HepG2 (cell line): ENCODE data around the gene CLEC18A. TPM values are rescaled to one million over a fixed set of nuclear protein-coding genes. Genes with fewer than 3 reads are reported as not detected.

ENCODE experiments used
- MIXL1 ChIP-seq: IDR thresholded peaks from 2 replicates; pipeline ENCODE4 v1.6.1; 2016
- MTF2 ChIP-seq: sonication (generic); formaldehyde crosslinking; IDR thresholded peaks from 2 replicates; pipeline ENCODE4 v1.5.0; 2020; ENCODE audit warnings: missing genetic modification reagents, borderline replicate concordance
- NFKB2 ChIP-seq: sonication (generic); formaldehyde crosslinking; IDR thresholded peaks from 2 replicates; pipeline ENCODE4 v1.4.0; 2020; ENCODE audit warnings: missing genetic modification reagents, borderline replicate concordance
- PBX3 ChIP-seq: sonication (generic); formaldehyde crosslinking; IDR thresholded peaks from 2 replicates; pipeline ENCODE4 v1.8.1; 2023; ENCODE audit warnings: missing genetic modification reagents, inconsistent platforms, borderline replicate concordance
- POGZ ChIP-seq: sonication (generic); formaldehyde crosslinking; IDR thresholded peaks from 2 replicates; pipeline ENCODE4 v1.4.0; 2020; ENCODE audit warnings: mild to moderate bottlenecking, missing genetic modification reagents
- SCMH1 ChIP-seq: sonication (generic); formaldehyde crosslinking; IDR thresholded peaks from 2 replicates; pipeline ENCODE4 v1.9.0; 2021; ENCODE audit warnings: missing genetic modification reagents, mild to moderate bottlenecking, borderline replicate concordance
- SMAD1 ChIP-seq: sonication (generic); formaldehyde crosslinking; IDR thresholded peaks from 2 replicates; pipeline ENCODE4 v1.4.0; 2020; ENCODE audit warnings: missing genetic modification reagents, low read depth, mild to moderate bottlenecking, borderline replicate concordance
- TFAP4 ChIP-seq: sonication (generic); IDR thresholded peaks from 2 replicates; pipeline ENCODE4 v1.6.1; 2016; ENCODE audit warnings: low read depth, borderline replicate concordance
- XRCC5 ChIP-seq: fragments of 200-400 bp; formaldehyde crosslinking; optimal IDR thresholded peaks from 2 replicates; pipeline ENCODE3; 2017; ENCODE audit warnings: mild to moderate bottlenecking, low read length
- ZBTB46 ChIP-seq: sonication (generic); formaldehyde crosslinking; IDR thresholded peaks from 2 replicates; pipeline ENCODE4 v1.4.0; 2020; ENCODE audit warnings: mild to moderate bottlenecking, missing genetic modification reagents, borderline replicate concordance
- ZNF143 ChIP-seq: sonication (generic); formaldehyde crosslinking; IDR thresholded peaks from 2 replicates; pipeline ENCODE4 v1.4.0; 2020; ENCODE audit warnings: missing genetic modification reagents
- ZNF280B ChIP-seq: sonication (generic); formaldehyde crosslinking; IDR thresholded peaks from 2 replicates; pipeline ENCODE4 v1.5.0; 2020; ENCODE audit warnings: missing genetic modification reagents, mild to moderate bottlenecking, borderline replicate concordance
- ZNF30 ChIP-seq: sonication (generic); formaldehyde crosslinking; IDR thresholded peaks from 2 replicates; pipeline ENCODE4 v1.5.0; 2020; ENCODE audit warnings: mild to moderate bottlenecking, missing genetic modification reagents
- ZNF878 ChIP-seq: sonication (generic); formaldehyde crosslinking; IDR thresholded peaks from 2 replicates; pipeline ENCODE4 v1.8.1; 2023; ENCODE audit warnings: mild to moderate bottlenecking, missing genetic modification reagents, moderate library complexity
- polyA plus RNA-seq, 8 experiments: library from polyadenylated mRNA; depleted of rRNA in 3 of 8; stranded (reverse) in 7 of 8; unstranded in 1 of 8; fragments of >200 nt; fragmentation: Illumina TruSeq in 4 of 8; extraction: Trizol in 4 of 8; gene quantifications; 2 replicates each; pipeline versions ENCODE4 v1.2.1 to v1.2.3, GENCODE V29; 2011 to 2016; ENCODE audit warnings: low read depth in 4 of 8, missing spikeins in 1 of 8, mixed read lengths in 1 of 8; ENCODE audit not compliant: insufficient read depth in 1 of 8
- total RNA-seq, 5 experiments: library from RNA; depleted of rRNA; stranded (reverse); fragments of >200 nt; fragmentation: Illumina TruSeq; extraction: Trizol; gene quantifications; 2 replicates each; pipeline ENCODE4 v1.2.3, GENCODE V29; 2016; ENCODE audit warnings: low read depth in 1 of 5
- TF ChIP-seq, protein P1 (sequence below): IDR thresholded peaks from 2 replicates; pipeline ENCODE4 v1.6.1; 2016; ENCODE audit warnings: missing biosample characterization, missing genetic modification reagents, low read depth
- TF ChIP-seq, protein P2 (sequence below), 2 experiments: IDR thresholded peaks; 2 replicates each; pipeline ENCODE4 v1.6.1; 2011 to 2012; ENCODE audit warnings: low read length in 2 of 2, borderline replicate concordance in 1 of 2, low read depth in 1 of 2, mild to moderate bottlenecking in 1 of 2, moderate library complexity in 1 of 2

CLEC18A gene
- total and polyA plus RNA-seq, 2 of the 13 experiments (the other 11 are each of a cell fraction or from before 2014, with no cell fraction given), result 0.22 to 0.42 TPM

DNA sequence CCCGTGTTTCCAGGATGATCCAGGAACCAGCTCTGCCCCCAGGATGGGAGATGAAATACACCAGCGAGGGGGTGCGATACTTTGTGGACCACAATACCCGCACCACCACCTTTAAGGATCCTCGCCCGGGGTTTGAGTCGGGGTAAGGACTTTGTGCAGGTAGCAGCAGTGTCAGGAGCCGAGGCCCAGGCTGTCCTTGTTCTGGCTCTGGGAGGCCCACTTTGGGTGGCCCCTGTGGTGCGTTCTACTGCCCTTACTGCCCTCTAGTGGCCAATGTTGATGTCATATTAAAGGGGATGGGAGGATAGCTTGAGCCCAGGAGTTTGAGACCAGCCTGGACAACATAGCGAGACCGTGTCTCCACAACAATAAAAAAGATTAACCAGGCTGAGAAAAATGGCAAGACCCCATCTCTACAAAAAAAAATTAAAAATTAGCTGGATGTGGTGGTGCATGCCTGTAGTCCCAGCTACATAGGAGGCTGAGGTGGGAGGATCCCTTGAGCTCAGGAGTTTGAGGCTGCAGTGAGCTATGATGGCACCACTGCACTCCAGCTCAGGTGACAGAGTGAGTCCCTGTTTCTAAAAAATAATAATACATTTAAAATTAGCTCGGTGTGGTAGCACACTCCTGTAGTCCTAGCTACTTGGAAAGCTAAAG, 20.9 kb upstream of the CLEC18A start (continued):
- TF ChIP-seq, protein P1, sequence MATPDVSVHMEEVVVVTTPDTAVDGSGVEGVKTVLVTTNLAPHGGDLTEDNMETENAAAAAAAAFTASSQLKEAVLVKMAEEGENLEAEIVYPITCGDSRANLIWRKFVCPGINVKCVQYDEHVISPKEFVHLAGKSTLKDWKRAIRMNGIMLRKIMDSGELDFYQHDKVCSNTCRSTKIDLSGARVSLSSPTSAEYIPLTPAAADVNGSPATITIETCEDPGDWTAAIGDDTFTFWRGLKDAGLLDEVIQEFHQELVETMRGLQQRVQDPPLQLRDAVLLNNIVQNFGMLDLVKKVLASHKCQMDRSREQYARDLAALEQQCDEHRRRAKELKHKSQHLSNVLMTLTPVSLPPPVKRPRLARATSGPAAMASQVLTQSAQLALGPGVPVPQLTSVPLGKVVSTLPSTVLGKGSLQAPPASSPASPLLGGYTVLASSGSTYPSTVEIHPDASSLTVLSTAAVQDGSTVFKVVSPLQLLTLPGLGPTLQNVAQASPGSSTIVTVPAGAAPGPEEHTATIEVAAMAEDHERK (CRISPR knock-in tag), result no peak
- no peak for TF ChIP-seq TFAP4
- 0 out of 2 replicates have a peak, but pooled peaks have one; percentile 45 for TF ChIP-seq ZNF280B (CRISPR knock-in tag)
- peak; percentile 23; the same call in 1 of the 2 replicates for TF ChIP-seq POGZ (CRISPR knock-in tag)
- 0 out of 2 replicates have a peak, but pooled peaks have one; percentile 21 for TF ChIP-seq MTF2 (CRISPR knock-in tag)
- TF ChIP-seq PBX3 (CRISPR knock-in tag), result no peak
- TF ChIP-seq ZNF30 (CRISPR knock-in tag), result no peak
- TF ChIP-seq, protein P2, sequence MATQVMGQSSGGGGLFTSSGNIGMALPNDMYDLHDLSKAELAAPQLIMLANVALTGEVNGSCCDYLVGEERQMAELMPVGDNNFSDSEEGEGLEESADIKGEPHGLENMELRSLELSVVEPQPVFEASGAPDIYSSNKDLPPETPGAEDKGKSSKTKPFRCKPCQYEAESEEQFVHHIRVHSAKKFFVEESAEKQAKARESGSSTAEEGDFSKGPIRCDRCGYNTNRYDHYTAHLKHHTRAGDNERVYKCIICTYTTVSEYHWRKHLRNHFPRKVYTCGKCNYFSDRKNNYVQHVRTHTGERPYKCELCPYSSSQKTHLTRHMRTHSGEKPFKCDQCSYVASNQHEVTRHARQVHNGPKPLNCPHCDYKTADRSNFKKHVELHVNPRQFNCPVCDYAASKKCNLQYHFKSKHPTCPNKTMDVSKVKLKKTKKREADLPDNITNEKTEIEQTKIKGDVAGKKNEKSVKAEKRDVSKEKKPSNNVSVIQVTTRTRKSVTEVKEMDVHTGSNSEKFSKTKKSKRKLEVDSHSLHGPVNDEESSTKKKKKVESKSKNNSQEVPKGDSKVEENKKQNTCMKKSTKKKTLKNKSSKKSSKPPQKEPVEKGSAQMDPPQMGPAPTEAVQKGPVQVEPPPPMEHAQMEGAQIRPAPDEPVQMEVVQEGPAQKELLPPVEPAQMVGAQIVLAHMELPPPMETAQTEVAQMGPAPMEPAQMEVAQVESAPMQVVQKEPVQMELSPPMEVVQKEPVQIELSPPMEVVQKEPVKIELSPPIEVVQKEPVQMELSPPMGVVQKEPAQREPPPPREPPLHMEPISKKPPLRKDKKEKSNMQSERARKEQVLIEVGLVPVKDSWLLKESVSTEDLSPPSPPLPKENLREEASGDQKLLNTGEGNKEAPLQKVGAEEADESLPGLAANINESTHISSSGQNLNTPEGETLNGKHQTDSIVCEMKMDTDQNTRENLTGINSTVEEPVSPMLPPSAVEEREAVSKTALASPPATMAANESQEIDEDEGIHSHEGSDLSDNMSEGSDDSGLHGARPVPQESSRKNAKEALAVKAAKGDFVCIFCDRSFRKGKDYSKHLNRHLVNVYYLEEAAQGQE (IDR thresholded peaks at IDR 0.05; ENCODE audit: borderline replicate concordance in 1 of 2, low read depth in 1 of 2, low read length in 2 of 2), result no peak
- 0 out of 2 replicates have a peak, but pooled peaks have one; percentile 14 for TF ChIP-seq ZNF143
- no peak for TF ChIP-seq ZBTB46 (CRISPR knock-in tag)
- peak; percentile 42 for TF ChIP-seq XRCC5
- no peak for TF ChIP-seq ZNF878 (CRISPR knock-in tag)
- peak; percentile 40; the same call in 1 of the 2 replicates for TF ChIP-seq SMAD1 (CRISPR knock-in tag)
- peak; percentile 52; the same call in 1 of the 2 replicates for TF ChIP-seq NFKB2
- 0 out of 2 replicates have a peak, but pooled peaks have one; percentile 20 for TF ChIP-seq MIXL1
- no peak for TF ChIP-seq SCMH1
